GM18498 (cell line): ENCODE data around the gene EEF2KMT.
A peak's percentile ranks its signal among the peaks of the same experiment; 100 is the strongest.
"Not testable (repeated sequence)": the region's sequence is repeated elsewhere in the genome, so short reads cannot be mapped to it uniquely, and the experiment has no call there.

Source experiments
- ATAC-seq: cut with Tn5 transposase; IDR thresholded peaks from one replicate; pipeline ENCODE4 v1.9.1; 2021; ENCODE audit warnings: mild to moderate bottlenecking, moderate library complexity; ENCODE audit not compliant: unreplicated experiment

EEF2KMT gene

GRCh38 chr16:5071681-5072333 is 25.8 kb downstream of the EEF2KMT start, which contains the start of gene ALG1:
TSS of gene ALG1 (plus strand) at chr16:5071843. CDS start at chr16:5071850, 7 bp downstream.
- peak; percentile 85 for ATAC-seq

- ATAC-seq, result no peak
Observed at GRCh38 chr16:5071341-5071680, 26.3 kb downstream of the EEF2KMT start.

GRCh38 chr16:5070431-5071186 is 27.0 kb downstream of the EEF2KMT start:
- no peak for ATAC-seq

- no peak for ATAC-seq
Observed at GRCh38 chr16:5069854-5070253, 27.7 kb downstream of the EEF2KMT start.

GRCh38 chr16:5069048-5069447 is 28.5 kb downstream of the EEF2KMT start:
- ATAC-seq, result no peak

- ATAC-seq, result no peak
Observed at GRCh38 chr16:5066511-5066910, 31.1 kb downstream of the EEF2KMT start.

- ATAC-seq, result no peak
Observed at GRCh38 chr16:5065813-5066212, 31.8 kb downstream of the EEF2KMT start, which contains the start of gene C16orf89. TSS of gene C16orf89 (minus strand) at chr16:5065956. CDS start at chr16:5065908, 48 bp downstream.

GRCh38 chr16:5065326-5065725 is 32.3 kb downstream of the EEF2KMT start:
- ATAC-seq, result no peak

GRCh38 chr16:5064915-5065314 is 32.7 kb downstream of the EEF2KMT start:
- no peak for ATAC-seq

- no peak for ATAC-seq
Observed at GRCh38 chr16:5062790-5063765, 34.5 kb downstream of the EEF2KMT start.

- no peak for ATAC-seq
Observed at GRCh38 chr16:5062051-5062450, 35.5 kb downstream of the EEF2KMT start.

GRCh38 chr16:5060073-5060641 is 37.4 kb downstream of the EEF2KMT start:
- no peak for ATAC-seq

- ATAC-seq, result no peak
Observed at GRCh38 chr16:5059386-5060072, 38.1 kb downstream of the EEF2KMT start.

- no peak for ATAC-seq
Observed at GRCh38 chr16:5058476-5058875, 39.1 kb downstream of the EEF2KMT start.

GRCh38 chr16:5056352-5056751 is 41.2 kb downstream of the EEF2KMT start:
- no peak for ATAC-seq

GRCh38 chr16:5054876-5055865 is 42.4 kb downstream of the EEF2KMT start:
- ATAC-seq, result no peak

- ATAC-seq, result no peak
Observed at GRCh38 chr16:5046914-5047313, 50.7 kb downstream of the EEF2KMT start.

GRCh38 chr16:5045499-5046115 is 52.0 kb downstream of the EEF2KMT start:
- ATAC-seq, result no peak

GRCh38 chr16:5044581-5044980 is 53.0 kb downstream of the EEF2KMT start:
- ATAC-seq, result not testable (repeated sequence)
